ENCODE measurements around the gene CCNL2. TPM values are rescaled to one million over a fixed set of nuclear protein-coding genes. Genes with fewer than 3 reads are reported as not detected.
A peak's percentile ranks its signal among the peaks of the same experiment; 100 is the strongest.

CCNL2 gene
- total and polyA plus RNA-seq, 2 donors (not counting 1 experiment from before 2014, with no cell fraction given): 102 to 116 TPM

GRCh38 chr1:1353389-1354151 lies 45.6 kb downstream of the CCNL2 start:
- no peak overlapping the region for H2AFZ ChIP-seq (ENCODE audit: low read length)
- TF ChIP-seq EZH2 (IDR thresholded peaks at IDR 0.05; ENCODE audit: low read length, missing control alignments) (no peak), CTCF (conservative IDR thresholded peaks at IDR 0.05 in 1 of 2, IDR thresholded peaks at IDR 0.05 in 1 of 2; ENCODE audit: low read depth in 1 of 2, low read length in 2 of 2) (no peak)
- H3K4me3 ChIP-seq (replicated peaks in 1 of 4; ENCODE audit: control extremely low read depth in 1 of 4, insufficient read depth in 1 of 4, low read depth in 3 of 4, low read length in 4 of 4): peak overlapping the region in 1 of 4 experiments; percentile 45
- H3K79me2 ChIP-seq (ENCODE audit: control insufficient read depth, insufficient read depth, low read length): peaks cover 66% of the 10 kb centered on the region
- peaks cover 17% of the 10 kb centered on the region for H3K4me1 ChIP-seq (ENCODE audit: control insufficient read depth, extremely low read depth, insufficient read depth, low read length)
- H3K27me3 ChIP-seq (ENCODE audit: control insufficient read depth, insufficient read depth, low read length): no peaks in the 10 kb centered on the region
- no peaks in the 10 kb centered on the region for H3K9me3 ChIP-seq (ENCODE audit: control insufficient read depth, insufficient read depth, low read depth, low read length)
- DNase-seq (ENCODE audit: low read depth in 2 of 2): no peak
- H3K4me2 ChIP-seq (ENCODE audit: extremely low read depth, insufficient read depth, low read length): peak overlapping the region; percentile 44
- no peak overlapping the region for H3K9ac ChIP-seq (ENCODE audit: insufficient read depth, low read length)
- peaks cover 25% of the 10 kb centered on the region for H3K36me3 ChIP-seq (ENCODE audit: control insufficient read depth, insufficient read depth, low read length)
- H4K20me1 ChIP-seq (ENCODE audit: control insufficient read depth, extremely low read depth, insufficient read depth, low read length): no peaks in the 10 kb centered on the region
- H3K27ac ChIP-seq (ENCODE audit: insufficient read depth, low read length): peak overlapping the region; percentile 28

GRCh38 chr1:1352786-1353388 lies 46.2 kb downstream of the CCNL2 start:
- Histone ChIP-seq H3K79me2 (ENCODE audit: control insufficient read depth, insufficient read depth, low read length) (peaks cover 67% of the 10 kb centered on the region), H4K20me1 (ENCODE audit: control insufficient read depth, extremely low read depth, insufficient read depth, low read length) (no peaks in the 10 kb centered on the region)

More at GRCh38 chr1:1352786-1353388, 46.2 kb downstream of the CCNL2 start:
- Histone ChIP-seq H3K9me3 (ENCODE audit: control insufficient read depth, insufficient read depth, low read depth, low read length) (no peaks in the 10 kb centered on the region), H3K4me1 (ENCODE audit: control insufficient read depth, extremely low read depth, insufficient read depth, low read length) (peaks cover 16% of the 10 kb centered on the region), H3K4me2 (ENCODE audit: extremely low read depth, insufficient read depth, low read length) (peak overlapping the region; percentile 44), H2AFZ (ENCODE audit: low read length) (no peak overlapping the region), H3K36me3 (ENCODE audit: control insufficient read depth, insufficient read depth, low read length) (peaks cover 25% of the 10 kb centered on the region), H3K4me3 (replicated peaks in 1 of 4; ENCODE audit: control extremely low read depth in 1 of 4, insufficient read depth in 1 of 4, low read depth in 3 of 4, low read length in 4 of 4) (peak overlapping the region in 2 of 4 experiments; percentile 14 to 45), H3K27me3 (ENCODE audit: control insufficient read depth, insufficient read depth, low read length) (no peaks in the 10 kb centered on the region), H3K9ac (ENCODE audit: insufficient read depth, low read length) (no peak overlapping the region), H3K27ac (ENCODE audit: insufficient read depth, low read length) (peak overlapping the region; percentile 28)
- no peak for TF ChIP-seq EZH2 (IDR thresholded peaks at IDR 0.05; ENCODE audit: low read length, missing control alignments)
- TF ChIP-seq CTCF (conservative IDR thresholded peaks at IDR 0.05 in 1 of 2, IDR thresholded peaks at IDR 0.05 in 1 of 2; ENCODE audit: low read depth in 1 of 2, low read length in 2 of 2): no peak
- DNase-seq (ENCODE audit: low read depth in 2 of 2): no peak

All from fibroblast of lung (primary cell).